ENCODE results near the gene KLHDC10.

Gene KLHDC10

GRCh38 chr7:130096243-130096827, 26.0 kb downstream of the KLHDC10 start:
- no peak for ATAC-seq (ENCODE audit: insufficient read depth, low read depth)
- Histone ChIP-seq H2AFZ (ENCODE audit: low read depth, low read length) (no peak overlapping the region), H3K4me1 (ENCODE audit: insufficient read depth, low read length) (no peaks in the 10 kb centered on the region), H3K27ac (ENCODE audit: low read length) (no peak overlapping the region), H3K9me3 (ENCODE audit: insufficient read depth, low read length, severe bottlenecking) (no peaks in the 10 kb centered on the region), H3K9ac (ENCODE audit: low read depth, low read length) (no peak overlapping the region), H3K4me2 (ENCODE audit: insufficient read depth, low read length) (no peak overlapping the region), H3K4me3 (ENCODE audit: low read depth in 1 of 2, low read length in 2 of 2) (no peak overlapping the region), H4K20me1 (ENCODE audit: insufficient read depth, low read length) (peaks cover 11% of the 10 kb centered on the region; the same call in 1 of the 2 replicates), H3K27me3 (ENCODE audit: insufficient read depth, low read length, poor library complexity) (no peaks in the 10 kb centered on the region), H3K79me2 (ENCODE audit: insufficient read depth, low read length) (peaks cover 23% of the 10 kb centered on the region), H3K36me3 (ENCODE audit: insufficient read depth, low read length) (no peaks in the 10 kb centered on the region)
- TF ChIP-seq EZH2 (IDR thresholded peaks at IDR 0.05; ENCODE audit: borderline replicate concordance, low read depth, low read length, severe bottlenecking) = no peak
- TF ChIP-seq, protein P1, sequence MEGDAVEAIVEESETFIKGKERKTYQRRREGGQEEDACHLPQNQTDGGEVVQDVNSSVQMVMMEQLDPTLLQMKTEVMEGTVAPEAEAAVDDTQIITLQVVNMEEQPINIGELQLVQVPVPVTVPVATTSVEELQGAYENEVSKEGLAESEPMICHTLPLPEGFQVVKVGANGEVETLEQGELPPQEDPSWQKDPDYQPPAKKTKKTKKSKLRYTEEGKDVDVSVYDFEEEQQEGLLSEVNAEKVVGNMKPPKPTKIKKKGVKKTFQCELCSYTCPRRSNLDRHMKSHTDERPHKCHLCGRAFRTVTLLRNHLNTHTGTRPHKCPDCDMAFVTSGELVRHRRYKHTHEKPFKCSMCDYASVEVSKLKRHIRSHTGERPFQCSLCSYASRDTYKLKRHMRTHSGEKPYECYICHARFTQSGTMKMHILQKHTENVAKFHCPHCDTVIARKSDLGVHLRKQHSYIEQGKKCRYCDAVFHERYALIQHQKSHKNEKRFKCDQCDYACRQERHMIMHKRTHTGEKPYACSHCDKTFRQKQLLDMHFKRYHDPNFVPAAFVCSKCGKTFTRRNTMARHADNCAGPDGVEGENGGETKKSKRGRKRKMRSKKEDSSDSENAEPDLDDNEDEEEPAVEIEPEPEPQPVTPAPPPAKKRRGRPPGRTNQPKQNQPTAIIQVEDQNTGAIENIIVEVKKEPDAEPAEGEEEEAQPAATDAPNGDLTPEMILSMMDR (IDR thresholded peaks at IDR 0.05; ENCODE audit: borderline replicate concordance, extremely low read depth, low read length, poor library complexity, severe bottlenecking) = no peak
- no peak for DNase-seq

DNA sequence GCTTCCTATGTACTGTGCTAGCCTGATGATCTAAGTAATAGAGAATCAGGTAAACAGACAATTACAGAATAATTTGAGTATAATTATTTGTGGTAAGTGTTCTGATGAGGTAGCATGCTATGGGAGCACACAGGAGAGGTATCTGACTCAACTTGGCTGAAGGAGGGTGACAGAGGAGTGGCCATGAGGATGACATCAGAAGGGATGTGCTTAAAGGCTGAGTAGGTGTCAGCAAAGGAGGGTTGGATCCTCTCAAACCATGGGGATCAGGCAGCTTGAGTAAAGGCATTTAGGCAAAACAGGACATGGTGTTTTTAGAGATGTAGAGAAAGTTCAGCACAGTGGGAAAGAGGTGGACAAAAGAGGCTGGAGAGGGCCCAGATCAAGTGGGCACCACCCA, 29.0 kb downstream of the KLHDC10 start:
- Histone ChIP-seq H3K79me2 (ENCODE audit: insufficient read depth, low read length) (peaks cover 9% of the 10 kb centered on the region; the same call in 1 of the 2 replicates), H3K27me3 (ENCODE audit: insufficient read depth, low read length, poor library complexity) (no peaks in the 10 kb centered on the region), H2AFZ (ENCODE audit: low read depth, low read length) (no peak overlapping the region), H3K4me2 (ENCODE audit: insufficient read depth, low read length) (no peak overlapping the region), H3K4me3 (ENCODE audit: low read depth in 1 of 2, low read length in 2 of 2) (no peak overlapping the region), H3K9me3 (ENCODE audit: insufficient read depth, low read length, severe bottlenecking) (no peaks in the 10 kb centered on the region), H3K4me1 (ENCODE audit: insufficient read depth, low read length) (no peaks in the 10 kb centered on the region), H3K9ac (ENCODE audit: low read depth, low read length) (no peak overlapping the region), H4K20me1 (ENCODE audit: insufficient read depth, low read length) (peaks cover 6% of the 10 kb centered on the region; the same call in 1 of the 2 replicates), H3K36me3 (ENCODE audit: insufficient read depth, low read length) (no peaks in the 10 kb centered on the region), H3K27ac (ENCODE audit: low read length) (no peak overlapping the region)
- ATAC-seq (ENCODE audit: insufficient read depth, low read depth) = no peak
- DNase-seq = no peak
- TF ChIP-seq EZH2 (IDR thresholded peaks at IDR 0.05; ENCODE audit: borderline replicate concordance, low read depth, low read length, severe bottlenecking) = no peak

- Histone ChIP-seq H3K4me1 (ENCODE audit: insufficient read depth, low read length) (no peaks in the 10 kb centered on the region), H3K27ac (ENCODE audit: low read length) (no peak overlapping the region), H2AFZ (ENCODE audit: low read depth, low read length) (no peak overlapping the region), H4K20me1 (ENCODE audit: insufficient read depth, low read length) (peaks cover 3% of the 10 kb centered on the region; the same call in 1 of the 2 replicates), H3K4me3 (ENCODE audit: low read depth in 1 of 2, low read length in 2 of 2) (no peak overlapping the region), H3K9me3 (ENCODE audit: insufficient read depth, low read length, severe bottlenecking) (no peaks in the 10 kb centered on the region), H3K27me3 (ENCODE audit: insufficient read depth, low read length, poor library complexity) (no peaks in the 10 kb centered on the region), H3K9ac (ENCODE audit: low read depth, low read length) (no peak overlapping the region), H3K4me2 (ENCODE audit: insufficient read depth, low read length) (no peak overlapping the region), H3K79me2 (ENCODE audit: insufficient read depth, low read length) (no peaks in the 10 kb centered on the region), H3K36me3 (ENCODE audit: insufficient read depth, low read length) (no peaks in the 10 kb centered on the region)
- ATAC-seq (ENCODE audit: insufficient read depth, low read depth) (no peak), DNase-seq (no peak)
- TF ChIP-seq, protein P1 (IDR thresholded peaks at IDR 0.05; ENCODE audit: borderline replicate concordance, extremely low read depth, low read length, poor library complexity, severe bottlenecking) = no peak
- no peak for TF ChIP-seq EZH2 (IDR thresholded peaks at IDR 0.05; ENCODE audit: borderline replicate concordance, low read depth, low read length, severe bottlenecking)
Observed at GRCh38 chr7:130102588-130102987, 32.3 kb downstream of the KLHDC10 start.

DNA sequence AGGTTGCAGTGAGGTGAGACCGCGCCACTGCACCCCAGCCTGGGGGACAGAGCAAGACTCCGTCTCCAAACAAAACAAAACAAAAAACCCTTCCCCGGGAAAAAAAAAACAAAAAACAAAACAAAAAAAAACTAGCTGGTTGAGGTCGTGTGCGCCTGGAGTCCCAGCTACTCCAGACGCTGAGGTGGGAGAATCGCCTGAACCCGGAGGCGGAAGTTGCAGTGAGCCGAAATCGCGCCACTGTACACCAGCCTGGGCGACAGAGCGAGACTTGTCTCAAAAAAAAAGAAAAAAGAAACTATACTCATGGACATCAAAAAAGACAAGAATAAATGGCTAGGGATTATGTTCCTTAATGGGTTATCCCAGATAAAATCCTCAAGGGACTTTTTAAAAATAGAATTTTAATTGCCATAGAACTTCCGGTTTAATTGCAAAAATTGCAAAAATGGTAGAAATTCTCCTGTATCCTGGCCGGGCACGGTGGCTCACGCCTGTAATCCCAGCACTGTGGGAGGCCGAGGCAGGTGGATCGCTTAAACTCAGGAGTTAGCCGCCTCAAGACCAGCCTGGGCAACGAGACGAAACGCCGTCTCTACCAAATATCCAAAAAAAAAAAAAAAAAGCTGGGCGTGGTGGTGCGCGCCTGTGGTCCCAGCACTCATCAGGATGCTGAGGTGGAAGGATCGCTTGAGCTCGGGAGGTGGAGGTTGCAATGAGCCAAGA, 37.8 kb downstream of the KLHDC10 start:
- Histone ChIP-seq H3K27me3 (ENCODE audit: insufficient read depth, low read length, poor library complexity) (no peaks in the 10 kb centered on the region), H3K9ac (ENCODE audit: low read depth, low read length) (no peak overlapping the region), H3K4me3 (ENCODE audit: low read depth in 1 of 2, low read length in 2 of 2) (no peak overlapping the region), H3K36me3 (ENCODE audit: insufficient read depth, low read length) (no peaks in the 10 kb centered on the region), H3K4me2 (ENCODE audit: insufficient read depth, low read length) (no peak overlapping the region), H4K20me1 (ENCODE audit: insufficient read depth, low read length) (no peaks in the 10 kb centered on the region), H2AFZ (ENCODE audit: low read depth, low read length) (no peak overlapping the region), H3K79me2 (ENCODE audit: insufficient read depth, low read length) (no peaks in the 10 kb centered on the region), H3K27ac (ENCODE audit: low read length) (no peak overlapping the region), H3K4me1 (ENCODE audit: insufficient read depth, low read length) (no peaks in the 10 kb centered on the region), H3K9me3 (ENCODE audit: insufficient read depth, low read length, severe bottlenecking) (no peaks in the 10 kb centered on the region)
- ATAC-seq (ENCODE audit: insufficient read depth, low read depth) = no peak
- DNase-seq = no peak
- TF ChIP-seq, protein P1 (IDR thresholded peaks at IDR 0.05; ENCODE audit: borderline replicate concordance, extremely low read depth, low read length, poor library complexity, severe bottlenecking) = no peak
